NB4 (cell line): ENCODE measurements around the gene EMCN.
"Not testable (repeated sequence)": the region's sequence is repeated elsewhere in the genome, so short reads cannot be mapped to it uniquely, and the experiment has no call there.

Experiments
- CTCF ChIP-seq: IDR thresholded peaks from one replicate; pipeline ENCODE4 v1.5.1; 2012; ENCODE audit warnings: low read depth, low read length
- MYC ChIP-seq: IDR thresholded peaks from 2 replicates; pipeline ENCODE4 v1.6.1; 2011; ENCODE audit warnings: low read depth, low read length
- POLR2A ChIP-seq: IDR thresholded peaks from 2 replicates; pipeline ENCODE4 v1.6.1; 2011; ENCODE audit warnings: mild to moderate bottlenecking; ENCODE audit not compliant: insufficient read length; ENCODE audit errors: extremely low read depth

GRCh38 chr4:100530161-100530560 lies 12.3 kb upstream of the EMCN start:
- not testable (repeated sequence) for TF ChIP-seq CTCF, MYC, POLR2A
